ENCODE data around the gene CHMP4A.

The CHMP4A gene

DNA sequence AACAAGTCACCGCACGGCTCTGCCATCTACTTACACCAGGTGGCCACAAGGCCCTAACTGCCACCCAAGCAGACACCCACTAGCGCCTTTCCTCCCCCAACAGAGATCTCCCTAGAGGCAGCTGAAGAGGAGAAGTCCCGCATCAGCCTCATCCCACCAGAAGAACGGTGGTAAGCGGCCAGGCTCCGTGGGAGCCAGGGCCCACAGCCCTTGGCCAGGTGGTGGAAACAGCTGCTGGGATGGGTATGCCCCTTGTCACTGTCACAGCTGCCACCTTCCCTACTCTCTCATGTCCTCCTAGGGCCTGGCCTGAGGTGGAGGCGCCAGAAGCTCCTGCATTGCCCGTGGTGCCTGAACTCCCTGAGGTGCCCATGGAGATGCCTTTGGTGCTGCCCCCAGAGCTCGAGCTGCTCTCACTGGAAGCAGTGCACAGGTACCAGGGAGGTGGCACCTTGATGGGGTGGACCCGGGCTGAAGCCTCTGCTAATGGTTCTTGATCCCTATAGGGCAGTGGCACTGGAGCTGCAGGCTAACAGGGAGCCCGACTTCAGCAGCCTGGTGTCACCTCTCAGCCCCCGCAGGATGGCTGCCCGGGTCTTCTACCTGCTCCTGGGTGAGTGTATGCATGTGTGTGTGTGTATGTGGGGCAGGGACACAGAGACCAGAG, 33.9 kb downstream of the CHMP4A start:
- no peak for DNase-seq
- H3K4me3 ChIP-seq (ENCODE audit: insufficient read depth, low read depth, low read length, poor library complexity, severe bottlenecking) = no peak overlapping the region
- no peak overlapping the region for H3K27ac ChIP-seq (ENCODE audit: insufficient read depth, low read length, poor library complexity, severe bottlenecking)
- H3K4me1 ChIP-seq (ENCODE audit: control insufficient read depth, insufficient read depth, low read length, poor library complexity, severe bottlenecking) = no peaks in the 10 kb centered on the region
- peaks cover 81% of the 10 kb centered on the region for H3K36me3 ChIP-seq (ENCODE audit: control insufficient read depth, insufficient read depth, low read length)
- H3K27me3 ChIP-seq (replicated peaks; ENCODE audit: control insufficient read depth, insufficient read depth, low read length, poor library complexity, severe bottlenecking) = no peaks in the 10 kb centered on the region
- no peaks in the 10 kb centered on the region for H3K9me3 ChIP-seq (ENCODE audit: control insufficient read depth, low read length)

DNA sequence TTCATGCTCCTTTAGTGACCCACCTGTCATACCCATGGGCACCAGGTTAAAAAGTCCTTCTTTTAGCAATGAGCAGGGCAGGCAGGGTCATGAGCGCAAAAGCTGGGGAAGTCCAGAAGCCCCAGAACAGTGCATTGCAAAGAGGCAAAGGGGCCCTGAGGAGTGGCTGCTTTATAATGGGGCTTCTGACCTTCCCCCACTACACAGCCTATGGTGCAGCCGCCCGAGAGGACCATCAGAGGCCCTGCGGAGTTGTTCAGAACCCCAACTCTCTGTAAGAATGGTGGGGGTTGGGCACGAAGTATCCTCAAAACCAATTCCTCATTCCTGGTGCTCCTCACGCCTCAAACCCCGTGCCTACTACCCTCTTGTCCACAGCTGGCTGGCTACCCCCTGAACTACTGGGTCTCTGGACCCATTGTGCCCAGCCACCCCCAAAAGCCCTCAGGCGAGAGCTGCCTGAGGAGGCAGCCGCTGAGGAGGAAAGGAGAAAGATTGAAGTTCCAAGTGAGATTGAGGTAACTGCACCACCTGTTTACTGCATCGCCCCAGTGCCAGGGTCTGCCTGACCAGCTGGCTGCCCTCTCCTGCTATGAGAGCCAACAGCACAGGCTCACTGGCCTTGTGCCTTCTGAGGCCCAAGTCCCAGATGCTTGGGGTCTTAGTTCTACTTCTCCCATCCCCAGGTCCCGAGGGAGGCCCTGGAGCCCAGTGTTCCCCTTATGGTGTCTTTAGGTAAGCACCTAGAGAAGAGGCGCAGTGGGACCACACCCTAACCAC, 34.7 kb downstream of the CHMP4A start:
- H3K4me1 ChIP-seq (ENCODE audit: control insufficient read depth, insufficient read depth, low read length, poor library complexity, severe bottlenecking) = no peaks in the 10 kb centered on the region

DNA sequence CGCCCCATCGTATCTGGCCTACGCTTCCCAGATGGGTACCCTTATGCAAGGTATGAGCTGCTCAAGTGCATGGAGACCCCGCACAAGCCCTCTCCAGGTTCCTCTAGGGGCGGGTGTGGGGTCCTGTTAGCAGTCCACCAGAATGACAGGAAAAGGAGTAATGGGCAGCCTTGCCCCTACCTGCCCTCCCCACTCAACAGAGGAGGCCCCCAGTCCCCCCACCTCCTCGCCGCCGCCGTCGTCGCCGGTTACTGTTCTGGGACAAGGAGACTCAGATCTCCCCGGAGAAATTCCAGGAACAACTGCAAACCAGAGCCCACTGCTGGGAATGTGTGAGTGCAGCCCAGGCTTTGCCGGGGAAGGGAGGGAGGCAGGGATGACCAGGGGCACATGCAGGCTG, 35.4 kb downstream of the CHMP4A start:
- Histone ChIP-seq H3K9me3 (ENCODE audit: control insufficient read depth, low read length) (no peaks in the 10 kb centered on the region), H3K27ac (ENCODE audit: insufficient read depth, low read length, poor library complexity, severe bottlenecking) (no peak overlapping the region), H3K27me3 (replicated peaks; ENCODE audit: control insufficient read depth, insufficient read depth, low read length, poor library complexity, severe bottlenecking) (no peaks in the 10 kb centered on the region), H3K4me1 (ENCODE audit: control insufficient read depth, insufficient read depth, low read length, poor library complexity, severe bottlenecking) (no peaks in the 10 kb centered on the region), H3K36me3 (ENCODE audit: control insufficient read depth, insufficient read depth, low read length) (peaks cover 67% of the 10 kb centered on the region), H3K4me3 (ENCODE audit: insufficient read depth, low read depth, low read length, poor library complexity, severe bottlenecking) (no peak overlapping the region)
- DNase-seq = no peak

More for the DNA sequence above, 34.7 kb downstream of the CHMP4A start:
- Histone ChIP-seq H3K36me3 (ENCODE audit: control insufficient read depth, insufficient read depth, low read length) (peaks cover 74% of the 10 kb centered on the region), H3K27ac (ENCODE audit: insufficient read depth, low read length, poor library complexity, severe bottlenecking) (no peak overlapping the region), H3K9me3 (ENCODE audit: control insufficient read depth, low read length) (no peaks in the 10 kb centered on the region), H3K27me3 (replicated peaks; ENCODE audit: control insufficient read depth, insufficient read depth, low read length, poor library complexity, severe bottlenecking) (no peaks in the 10 kb centered on the region), H3K4me3 (ENCODE audit: insufficient read depth, low read depth, low read length, poor library complexity, severe bottlenecking) (no peak overlapping the region)
- DNase-seq = no peak

GRCh38 chr14:24177041-24177825, 36.1 kb downstream of the CHMP4A start:
- Histone ChIP-seq H3K27me3 (replicated peaks; ENCODE audit: control insufficient read depth, insufficient read depth, low read length, poor library complexity, severe bottlenecking) (no peaks in the 10 kb centered on the region), H3K4me3 (ENCODE audit: insufficient read depth, low read depth, low read length, poor library complexity, severe bottlenecking) (no peak overlapping the region), H3K36me3 (ENCODE audit: control insufficient read depth, insufficient read depth, low read length) (peaks cover 60% of the 10 kb centered on the region), H3K9me3 (ENCODE audit: control insufficient read depth, low read length) (no peaks in the 10 kb centered on the region), H3K27ac (ENCODE audit: insufficient read depth, low read length, poor library complexity, severe bottlenecking) (no peak overlapping the region), H3K4me1 (ENCODE audit: control insufficient read depth, insufficient read depth, low read length, poor library complexity, severe bottlenecking) (no peaks in the 10 kb centered on the region)
- no peak for DNase-seq

DNA sequence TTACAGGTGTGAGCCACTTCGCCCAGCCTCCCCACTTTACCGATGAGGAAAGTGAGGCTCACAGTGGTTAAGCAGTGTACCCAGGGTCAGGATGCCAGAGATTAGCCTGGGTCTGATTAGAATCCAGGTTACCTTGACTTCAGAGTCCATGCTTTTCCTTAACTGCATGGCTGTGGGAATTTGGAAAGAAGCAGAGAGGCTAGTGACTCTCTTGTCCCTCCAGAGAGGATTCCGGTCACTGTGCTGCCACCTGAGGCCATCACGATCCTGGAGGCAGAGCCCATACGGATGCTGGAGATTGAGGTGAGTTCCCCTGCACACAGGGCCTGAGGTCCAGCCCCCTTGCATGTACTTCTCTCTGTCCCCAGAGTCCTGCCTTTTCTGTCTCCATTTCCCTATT, 36.7 kb downstream of the CHMP4A start:
- Histone ChIP-seq H3K4me1 (ENCODE audit: control insufficient read depth, insufficient read depth, low read length, poor library complexity, severe bottlenecking) (peaks cover 5% of the 10 kb centered on the region), H3K36me3 (ENCODE audit: control insufficient read depth, insufficient read depth, low read length) (peaks cover 54% of the 10 kb centered on the region), H3K4me3 (ENCODE audit: insufficient read depth, low read depth, low read length, poor library complexity, severe bottlenecking) (no peak overlapping the region), H3K9me3 (ENCODE audit: control insufficient read depth, low read length) (no peaks in the 10 kb centered on the region), H3K27me3 (replicated peaks; ENCODE audit: control insufficient read depth, insufficient read depth, low read length, poor library complexity, severe bottlenecking) (no peaks in the 10 kb centered on the region), H3K27ac (ENCODE audit: insufficient read depth, low read length, poor library complexity, severe bottlenecking) (no peak overlapping the region)
- no peak for DNase-seq

DNA sequence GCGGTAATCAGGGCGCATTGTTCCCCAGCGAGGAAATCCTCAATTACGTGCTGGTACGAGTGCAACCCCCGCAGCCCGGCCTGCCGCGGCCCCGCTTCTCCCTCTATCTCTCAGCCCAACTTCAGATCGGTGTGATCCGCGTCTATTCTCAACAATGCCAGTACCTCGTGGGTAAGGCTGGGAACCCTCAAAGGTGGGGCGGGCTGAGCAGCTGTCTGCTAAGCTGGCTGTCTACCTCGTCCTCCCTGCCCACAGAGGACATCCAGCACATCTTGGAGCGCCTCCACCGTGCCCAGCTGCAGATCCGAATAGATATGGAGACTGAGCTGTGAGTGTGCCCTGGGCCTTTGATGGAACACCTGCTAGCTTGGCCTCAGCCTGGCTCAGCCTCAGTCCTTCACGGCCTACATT, 40.4 kb downstream of the CHMP4A start:
- no peaks in the 10 kb centered on the region for H3K27me3 ChIP-seq (replicated peaks; ENCODE audit: control insufficient read depth, insufficient read depth, low read length, poor library complexity, severe bottlenecking)
- H3K27ac ChIP-seq (ENCODE audit: insufficient read depth, low read length, poor library complexity, severe bottlenecking) = no peak overlapping the region
- H3K4me3 ChIP-seq (ENCODE audit: insufficient read depth, low read depth, low read length, poor library complexity, severe bottlenecking) = no peak overlapping the region
- peaks cover 8% of the 10 kb centered on the region for H3K4me1 ChIP-seq (ENCODE audit: control insufficient read depth, insufficient read depth, low read length, poor library complexity, severe bottlenecking)
- no peaks in the 10 kb centered on the region for H3K9me3 ChIP-seq (ENCODE audit: control insufficient read depth, low read length)
- peaks cover 19% of the 10 kb centered on the region for H3K36me3 ChIP-seq (ENCODE audit: control insufficient read depth, insufficient read depth, low read length)
- DNase-seq = no peak

GRCh38 chr14:24172261-24172860, 40.9 kb downstream of the CHMP4A start:
- Histone ChIP-seq H3K4me3 (ENCODE audit: insufficient read depth, low read depth, low read length, poor library complexity, severe bottlenecking) (no peak overlapping the region), H3K36me3 (ENCODE audit: control insufficient read depth, insufficient read depth, low read length) (peaks cover 14% of the 10 kb centered on the region), H3K4me1 (ENCODE audit: control insufficient read depth, insufficient read depth, low read length, poor library complexity, severe bottlenecking) (peaks cover 8% of the 10 kb centered on the region), H3K9me3 (ENCODE audit: control insufficient read depth, low read length) (no peaks in the 10 kb centered on the region), H3K27ac (ENCODE audit: insufficient read depth, low read length, poor library complexity, severe bottlenecking) (peak overlapping the region; percentile 49), H3K27me3 (replicated peaks; ENCODE audit: control insufficient read depth, insufficient read depth, low read length, poor library complexity, severe bottlenecking) (no peaks in the 10 kb centered on the region)
- DNase-seq = no peak

GRCh38 chr14:24171422-24172260, 41.6 kb downstream of the CHMP4A start, which contains the start of gene REC8:
Gene REC8 (plus strand): TSS chr14:24172080. CDS start chr14:24172553, 473 bp downstream.
- no peaks in the 10 kb centered on the region for H3K27me3 ChIP-seq (replicated peaks; ENCODE audit: control insufficient read depth, insufficient read depth, low read length, poor library complexity, severe bottlenecking)
- H3K9me3 ChIP-seq (ENCODE audit: control insufficient read depth, low read length) = no peaks in the 10 kb centered on the region
- DNase-seq = peak; percentile 60 to 72 (median 63)
- H3K27ac ChIP-seq (ENCODE audit: insufficient read depth, low read length, poor library complexity, severe bottlenecking) = peak within 1 kb of the TSS; percentile 49
- peak within 1 kb of the TSS; percentile 18 for H3K4me3 ChIP-seq (ENCODE audit: insufficient read depth, low read depth, low read length, poor library complexity, severe bottlenecking)
- H3K4me1 ChIP-seq (ENCODE audit: control insufficient read depth, insufficient read depth, low read length, poor library complexity, severe bottlenecking) = peaks cover 8% of the 10 kb centered on the region
- H3K36me3 ChIP-seq (ENCODE audit: control insufficient read depth, insufficient read depth, low read length) = peaks cover 11% of the 10 kb centered on the region

DNA sequence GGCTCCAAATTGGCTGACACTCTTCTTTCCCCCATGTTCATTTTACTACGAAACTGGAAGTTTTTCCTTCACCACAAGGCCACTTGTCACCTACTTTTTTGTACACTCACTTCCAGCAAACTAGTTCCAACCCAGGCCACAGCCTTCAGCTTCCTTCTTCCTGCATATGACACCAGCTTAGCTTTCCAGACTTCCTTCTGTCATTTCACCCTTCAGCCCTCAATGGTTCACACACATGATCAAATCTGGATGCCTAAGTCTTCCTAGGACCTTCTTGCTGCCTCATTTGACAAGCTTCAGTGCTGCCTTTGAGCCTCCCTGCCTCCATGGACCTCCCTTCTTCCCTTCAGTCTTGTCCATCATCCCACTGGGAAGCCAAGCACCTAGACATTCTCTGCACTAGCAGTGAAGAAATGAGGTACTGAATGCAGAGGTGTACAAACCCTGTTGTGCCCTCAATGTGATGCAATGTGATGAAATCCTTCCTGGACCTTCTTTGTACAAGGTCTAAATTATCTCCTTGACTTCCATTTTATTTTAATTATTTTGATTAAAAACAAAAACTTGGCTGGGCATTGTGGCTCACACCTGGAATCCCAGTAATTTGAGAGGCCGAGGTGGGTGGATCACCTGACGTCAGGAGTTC, 45.7 kb downstream of the CHMP4A start:
- Histone ChIP-seq H3K27ac (ENCODE audit: insufficient read depth, low read length, poor library complexity, severe bottlenecking) (no peak overlapping the region), H3K36me3 (ENCODE audit: control insufficient read depth, insufficient read depth, low read length) (peaks cover 43% of the 10 kb centered on the region), H3K9me3 (ENCODE audit: control insufficient read depth, low read length) (no peaks in the 10 kb centered on the region), H3K4me1 (ENCODE audit: control insufficient read depth, insufficient read depth, low read length, poor library complexity, severe bottlenecking) (peaks cover 22% of the 10 kb centered on the region), H3K4me3 (ENCODE audit: insufficient read depth, low read depth, low read length, poor library complexity, severe bottlenecking) (no peak overlapping the region), H3K27me3 (replicated peaks; ENCODE audit: control insufficient read depth, insufficient read depth, low read length, poor library complexity, severe bottlenecking) (no peaks in the 10 kb centered on the region)
- DNase-seq = no peak

Measured in effector memory CD4-positive, alpha-beta T cell (primary cell).